Glutamatergic neuron (in vitro differentiated cells): ENCODE measurements around the gene EME1. TPM values are rescaled to one million over a fixed set of nuclear protein-coding genes. Genes with fewer than 3 reads are reported as not detected.
"Not testable (repeated sequence)": the region's sequence is repeated elsewhere in the genome, so short reads cannot be mapped to it uniquely, and the experiment has no call there.

Source experiments
- DNase-seq: peaks from one replicate; pipeline ENCODE4 v3.0.0; 2022
- H3K27ac Mint-ChIP-seq: one replicate; pipeline ENCODE4 v1.8.0; 2020; ENCODE audit warnings: mild to moderate bottlenecking, mixed read lengths, inconsistent platforms; ENCODE audit not compliant: unreplicated experiment
- H3K27me3 Mint-ChIP-seq: one replicate; pipeline ENCODE4 v1.8.0; 2020; ENCODE audit warnings: mild to moderate bottlenecking, moderate library complexity, mixed read lengths, inconsistent platforms; ENCODE audit not compliant: unreplicated experiment
- H3K36me3 Mint-ChIP-seq: one replicate; pipeline ENCODE4 v1.8.0; 2020; ENCODE audit warnings: mild to moderate bottlenecking, mixed read lengths, inconsistent platforms; ENCODE audit not compliant: unreplicated experiment
- H3K4me1 Mint-ChIP-seq: one replicate; pipeline ENCODE4 v1.8.0; 2020; ENCODE audit warnings: mild to moderate bottlenecking, low read depth, mixed read lengths, inconsistent platforms; ENCODE audit not compliant: unreplicated experiment
- H3K4me3 Mint-ChIP-seq: one replicate; pipeline ENCODE4 v1.8.0; 2020; ENCODE audit warnings: mild to moderate bottlenecking, mixed read lengths, inconsistent platforms; ENCODE audit not compliant: unreplicated experiment
- H3K9me3 Mint-ChIP-seq: one replicate; pipeline ENCODE4 v1.8.0; 2020; ENCODE audit warnings: mild to moderate bottlenecking, moderate library complexity, mixed read lengths, inconsistent platforms; ENCODE audit not compliant: unreplicated experiment
- CTCF ChIP-seq: fragments of 200-600 bp; sonication (generic); IDR thresholded peaks from one replicate; pipeline ENCODE4 v1.5.0; 2021; ENCODE audit not compliant: partially characterized antibody, unreplicated experiment
- total RNA-seq: library from RNA; stranded (reverse); fragmentation: NEBNext Ultra II Directional; extraction: Animal tissue kit (Norgen Biotek cat#: 25700); gene quantifications from one replicate; pipeline ENCODE4 v1.2.1, GENCODE V29; 2021; ENCODE audit not compliant: unreplicated experiment

The EME1 gene
- total RNA-seq, 1 donor from 2014 or later: 4.7 TPM

GRCh38 chr17:50394711-50395110 is 21.7 kb downstream of the EME1 start:
- no peak overlapping the region for H3K27ac Mint-ChIP-seq
- H3K27me3 Mint-ChIP-seq: peaks cover 6% of the 10 kb centered on the region
- H3K4me3 Mint-ChIP-seq: no peak overlapping the region
- TF ChIP-seq CTCF: no peak
- DNase-seq: no peak
- H3K4me1 Mint-ChIP-seq: peaks cover 6% of the 10 kb centered on the region
- peaks cover 1% of the 10 kb centered on the region for H3K9me3 Mint-ChIP-seq
- H3K36me3 Mint-ChIP-seq: no peaks in the 10 kb centered on the region

DNA sequence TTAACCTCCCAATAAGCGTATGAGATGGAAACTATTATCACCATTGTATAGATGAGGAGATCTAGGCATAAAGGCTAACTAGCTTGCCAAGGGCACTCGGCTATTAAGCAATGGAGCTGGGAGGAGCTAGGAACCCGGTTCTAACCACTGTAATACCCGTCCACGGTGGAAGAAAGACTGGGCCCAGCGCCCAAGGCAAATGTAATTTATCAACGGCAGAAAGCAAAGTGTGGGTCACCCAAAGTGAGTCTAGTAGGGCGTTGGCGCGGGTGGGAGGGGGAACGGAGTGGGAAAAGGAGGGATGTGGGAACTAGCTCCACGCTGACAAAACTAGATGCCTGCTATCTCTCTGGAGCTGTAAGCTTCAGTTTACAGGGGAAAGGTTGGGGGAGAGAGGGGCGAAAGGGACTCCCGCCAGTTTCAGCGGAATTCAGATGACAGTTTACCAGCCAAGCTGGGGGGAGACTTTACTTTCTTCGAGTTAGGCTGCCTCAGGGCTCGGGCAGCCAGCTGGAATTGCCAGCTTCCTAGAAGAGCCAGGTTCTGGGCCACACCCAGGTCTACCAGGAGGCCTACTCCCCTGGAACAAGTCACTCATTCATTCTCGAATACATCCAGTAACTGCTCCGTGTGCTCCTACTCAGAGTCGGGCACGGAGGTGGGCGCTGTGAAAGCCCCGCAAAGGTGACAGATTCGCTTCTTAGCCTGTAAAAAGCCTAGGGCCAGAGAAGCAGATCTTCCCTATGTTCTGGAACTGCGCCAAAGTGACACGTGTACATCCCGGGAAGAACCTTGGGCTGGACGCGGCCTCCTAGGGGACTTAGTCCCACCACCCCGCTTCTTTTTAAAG is 23.5 kb downstream of the EME1 start:
- H3K27ac Mint-ChIP-seq: peak overlapping the region; percentile 33
- no peak for TF ChIP-seq CTCF
- no peak for DNase-seq
- peaks cover 6% of the 10 kb centered on the region for H3K4me1 Mint-ChIP-seq
- H3K9me3 Mint-ChIP-seq: peaks cover 1% of the 10 kb centered on the region
- H3K27me3 Mint-ChIP-seq: peaks cover 4% of the 10 kb centered on the region
- peak overlapping the region; percentile 93 for H3K4me3 Mint-ChIP-seq
- no peaks in the 10 kb centered on the region for H3K36me3 Mint-ChIP-seq

DNA sequence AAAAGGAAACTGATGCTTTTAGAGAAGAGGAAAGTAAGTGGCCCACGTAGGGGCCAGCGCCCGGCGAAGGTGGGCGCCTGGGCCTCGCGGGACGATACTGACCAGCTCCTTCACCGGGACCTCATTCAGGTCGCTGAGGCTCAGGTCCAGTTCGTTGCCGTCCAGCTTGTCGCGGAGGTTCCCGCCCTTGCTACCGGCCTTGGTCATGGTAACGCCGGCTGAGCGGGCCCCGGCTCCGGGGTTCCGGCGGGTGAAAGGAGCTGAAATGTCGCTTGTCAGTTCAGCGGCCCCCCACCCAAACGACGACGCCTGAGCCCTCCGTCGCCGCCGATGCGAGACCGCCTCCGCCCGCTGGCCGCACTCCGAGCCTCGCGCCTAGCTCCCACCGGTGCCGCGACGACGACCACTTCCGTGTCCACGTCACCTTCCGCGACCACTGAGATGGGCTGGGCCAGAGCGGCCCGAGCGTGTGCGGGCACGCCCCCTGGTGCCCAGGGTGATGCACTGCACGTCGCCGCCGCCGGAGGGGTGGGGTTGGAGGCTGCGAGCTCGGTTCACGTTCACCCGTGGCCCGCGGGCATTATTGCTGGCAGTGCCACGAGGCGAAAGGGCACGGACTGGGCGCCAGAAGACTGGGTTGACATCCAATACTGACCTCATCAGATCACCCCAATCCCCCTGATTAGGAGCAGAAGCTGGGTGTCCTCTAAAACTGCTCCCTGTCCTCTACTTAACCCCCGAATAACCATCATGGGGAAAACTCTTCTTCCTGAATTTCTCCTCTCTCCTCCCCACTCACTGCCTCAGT is 24.3 kb downstream of the EME1 start, which contains the start of gene LRRC59:
LRRC59 (minus strand) TSS at position 413 of the 808 bp plus-strand sequence; CDS start at position 207, 206 bp downstream.
- Mint-ChIP-seq H3K27ac (peak within 1 kb of the TSS; percentile 33), H3K9me3 (peaks cover 3% of the 10 kb centered on the region), H3K4me3 (peak within 1 kb of the TSS; percentile 93), H3K27me3 (peaks cover 4% of the 10 kb centered on the region), H3K4me1 (peaks cover 6% of the 10 kb centered on the region), H3K36me3 (no peaks in the 10 kb centered on the region)
- peak; percentile 93 for DNase-seq
- TF ChIP-seq CTCF: peak; percentile 99

GRCh38 chr17:50397919-50398285 is 24.9 kb downstream of the EME1 start:
- H3K27ac Mint-ChIP-seq: no peak overlapping the region
- no peak for TF ChIP-seq CTCF
- no peak for DNase-seq

GRCh38 chr17:50398672-50399071 is 25.6 kb downstream of the EME1 start:
- DNase-seq, H3K36me3 Mint-ChIP-seq, H3K27me3 Mint-ChIP-seq, H3K9me3 Mint-ChIP-seq, H3K4me3 Mint-ChIP-seq, H3K4me1 Mint-ChIP-seq, H3K27ac Mint-ChIP-seq: not testable (repeated sequence)

More at GRCh38 chr17:50397919-50398285, 24.9 kb downstream of the EME1 start:
- H3K4me3 Mint-ChIP-seq: peak overlapping the region; percentile 83
- peaks cover 3% of the 10 kb centered on the region for H3K9me3 Mint-ChIP-seq
- peaks cover 6% of the 10 kb centered on the region for H3K4me1 Mint-ChIP-seq
- peaks cover 4% of the 10 kb centered on the region for H3K27me3 Mint-ChIP-seq
- no peaks in the 10 kb centered on the region for H3K36me3 Mint-ChIP-seq

GRCh38 chr17:50399591-50399990 is 26.6 kb downstream of the EME1 start:
- H3K4me1 Mint-ChIP-seq, H3K36me3 Mint-ChIP-seq, H3K27me3 Mint-ChIP-seq, H3K27ac Mint-ChIP-seq, H3K9me3 Mint-ChIP-seq, H3K4me3 Mint-ChIP-seq, DNase-seq: not testable (repeated sequence)

GRCh38 chr17:50405351-50405750 is 32.3 kb downstream of the EME1 start:
- H3K9me3 Mint-ChIP-seq, H3K27me3 Mint-ChIP-seq, H3K4me1 Mint-ChIP-seq, H3K36me3 Mint-ChIP-seq, DNase-seq, H3K27ac Mint-ChIP-seq, H3K4me3 Mint-ChIP-seq: not testable (repeated sequence)
